ENCODE results near the gene DNAJB1. TPM values are rescaled to one million over a fixed set of nuclear protein-coding genes. Genes with fewer than 3 reads are reported as not detected.

Gene DNAJB1
- polyA plus RNA-seq, 3 donors = 97.2 to 119 (median 99.3) TPM

- DNase-seq (ENCODE audit: low read depth in 3 of 3, low spot score in 2 of 3) = no peak
Measured at GRCh38 chr19:14475251-14476073, 42.7 kb downstream of the DNAJB1 start, which contains the start of gene PTGER1. Gene PTGER1 (minus strand): TSS chr19:14475354. CDS start chr19:14474320, 1,034 bp downstream.

- no peak for DNase-seq (ENCODE audit: low read depth in 3 of 3, low spot score in 2 of 3)
Measured at GRCh38 chr19:14474827-14475226, 43.4 kb downstream of the DNAJB1 start.

- no peak for DNase-seq (ENCODE audit: low read depth in 3 of 3, low spot score in 2 of 3)
Measured at GRCh38 chr19:14473978-14474578, 44.1 kb downstream of the DNAJB1 start.

GRCh38 chr19:14473073-14473977 is 44.9 kb downstream of the DNAJB1 start:
- no peak for DNase-seq (ENCODE audit: low read depth in 3 of 3, low spot score in 2 of 3)

- DNase-seq (ENCODE audit: low read depth in 3 of 3, low spot score in 2 of 3) = no peak
Measured at GRCh38 chr19:14472202-14472938, 45.8 kb downstream of the DNAJB1 start.

GRCh38 chr19:14471436-14472187 is 46.6 kb downstream of the DNAJB1 start:
- DNase-seq (ENCODE audit: low read depth in 3 of 3, low spot score in 2 of 3) = no peak

GRCh38 chr19:14470031-14470876 is 47.9 kb downstream of the DNAJB1 start:
- no peak for DNase-seq (ENCODE audit: low read depth in 3 of 3, low spot score in 2 of 3)

- DNase-seq (ENCODE audit: low read depth in 3 of 3, low spot score in 2 of 3) = no peak
Measured at GRCh38 chr19:14467816-14468215, 50.4 kb downstream of the DNAJB1 start.

- no peak for DNase-seq (ENCODE audit: low read depth in 3 of 3, low spot score in 2 of 3)
Measured at GRCh38 chr19:14467391-14467790, 50.8 kb downstream of the DNAJB1 start.

Other genes with a start within 250 kb of the DNAJB1 start
- 10 to 100 TPM; 18.2 to 23.0 (median 19.2) TPM for gene ADGRE5, start 137.0 kb downstream of the DNAJB1 start, polyA plus RNA-seq (ENCODE audit: insufficient read length in 3 of 3)
- 10 to 100 TPM; 46.6 to 53.9 (median 52.1) TPM for gene DDX39A, start 99.1 kb downstream of the DNAJB1 start, polyA plus RNA-seq (ENCODE audit: insufficient read length in 3 of 3)
- gene PKN1, start 85.1 kb downstream of the DNAJB1 start, polyA plus RNA-seq (ENCODE audit: insufficient read length in 3 of 3) = 10 to 100 TPM; 86.1 to 98.8 (median 94.6) TPM
- gene PTGER1, start 43.0 kb downstream of the DNAJB1 start, polyA plus RNA-seq (ENCODE audit: insufficient read length in 3 of 3) = 1 to 10 TPM; 2.2 to 4.4 (median 3.7) TPM
- gene GIPC1, start 22.3 kb downstream of the DNAJB1 start, polyA plus RNA-seq (ENCODE audit: insufficient read length in 3 of 3) = 10 to 100 TPM; 52.6 to 67.1 (median 66.6) TPM
- gene TECR, start 11.2 kb upstream of the DNAJB1 start, polyA plus RNA-seq (ENCODE audit: insufficient read length in 3 of 3) = 100 to 1,000 TPM; 113 to 144 (median 132) TPM
- gene NDUFB7, start 53.7 kb upstream of the DNAJB1 start, polyA plus RNA-seq (ENCODE audit: insufficient read length in 3 of 3) = 10 to 100 TPM; 76.7 to 96.7 (median 88.4) TPM
- gene CLEC17A, start 64.7 kb upstream of the DNAJB1 start, polyA plus RNA-seq (ENCODE audit: insufficient read length in 3 of 3) = under 1 TPM; 0.06 to 0.17 (median 0.12) TPM
- gene ADGRE3, start 156.4 kb upstream of the DNAJB1 start, polyA plus RNA-seq (ENCODE audit: insufficient read length in 3 of 3) = under 1 TPM in 2 of 3 donors, not detected in 1; 0.11 to 0.20 TPM
- 10 to 100 TPM; 14.3 to 16.6 (median 16.1) TPM for gene ZNF333, start 171.7 kb upstream of the DNAJB1 start, polyA plus RNA-seq (ENCODE audit: insufficient read length in 3 of 3)

Data from right renal cortex interstitium (tissue), 3 donors.